CD4-positive, alpha-beta T cell treated with Interleukin-1 beta for 1 hour (primary cell): ENCODE measurements around the gene TMPRSS6.

ENCODE experiments used
- DNase-seq, 2 donors: peaks; one replicate each; pipeline ENCODE4 v3.0.0-alpha.2; 2020 to 2022

Gene TMPRSS6

DNA sequence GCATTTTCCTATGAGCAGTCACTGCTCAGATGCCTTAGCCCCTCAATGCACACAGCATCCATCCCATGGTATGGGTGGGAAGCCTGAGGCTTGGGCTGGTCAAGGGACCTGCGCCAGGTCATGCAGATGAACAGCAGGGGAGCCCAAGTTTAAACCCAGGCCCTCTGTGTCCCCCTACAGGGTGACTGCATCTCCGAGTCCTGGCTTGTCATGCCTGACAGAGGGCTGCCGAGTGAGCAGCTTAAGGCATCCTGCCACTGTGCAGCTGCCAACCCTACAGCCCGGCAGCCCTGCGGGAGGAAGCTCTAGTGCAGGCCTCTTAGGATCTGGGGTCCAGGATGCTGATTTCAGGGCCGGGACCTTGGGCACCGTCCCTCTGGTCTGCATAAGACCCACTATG, 30.2 kb upstream of the TMPRSS6 start:
- no peak for DNase-seq

DNA sequence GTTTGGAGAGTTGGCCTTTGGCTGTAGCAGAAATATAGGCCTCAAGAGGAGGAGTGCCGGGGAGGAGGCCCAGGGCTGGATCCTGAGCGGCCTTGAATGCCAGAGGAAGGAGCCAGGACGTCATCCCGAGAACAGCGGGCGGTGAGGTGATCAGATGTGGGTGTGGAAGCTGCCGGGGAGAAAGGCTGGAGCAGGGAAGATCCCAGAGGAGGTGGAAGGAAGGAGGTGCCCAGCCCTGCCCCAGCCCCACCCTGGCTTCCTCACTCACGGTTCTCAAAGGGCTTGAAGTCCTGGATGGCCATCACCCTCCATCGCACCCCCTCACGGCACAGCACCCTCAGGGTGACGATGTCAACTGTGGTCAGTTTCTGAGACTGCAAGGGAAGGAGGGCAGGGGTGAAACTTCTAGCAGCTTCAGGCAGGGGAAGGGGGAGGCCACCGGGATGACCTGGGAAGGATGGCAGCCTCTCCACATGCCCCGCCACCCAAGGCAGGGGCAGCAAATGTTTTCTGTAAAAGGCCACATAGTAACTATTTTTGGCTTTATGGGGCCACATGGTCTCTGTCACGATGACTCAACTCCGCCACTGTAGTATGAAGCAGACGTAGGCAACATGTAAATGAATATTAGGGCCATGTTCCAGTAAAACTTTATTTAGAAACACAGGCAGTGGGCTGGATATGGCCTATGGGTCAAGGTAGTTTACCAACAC, 29.5 kb upstream of the TMPRSS6 start:
- DNase-seq = no peak

DNA sequence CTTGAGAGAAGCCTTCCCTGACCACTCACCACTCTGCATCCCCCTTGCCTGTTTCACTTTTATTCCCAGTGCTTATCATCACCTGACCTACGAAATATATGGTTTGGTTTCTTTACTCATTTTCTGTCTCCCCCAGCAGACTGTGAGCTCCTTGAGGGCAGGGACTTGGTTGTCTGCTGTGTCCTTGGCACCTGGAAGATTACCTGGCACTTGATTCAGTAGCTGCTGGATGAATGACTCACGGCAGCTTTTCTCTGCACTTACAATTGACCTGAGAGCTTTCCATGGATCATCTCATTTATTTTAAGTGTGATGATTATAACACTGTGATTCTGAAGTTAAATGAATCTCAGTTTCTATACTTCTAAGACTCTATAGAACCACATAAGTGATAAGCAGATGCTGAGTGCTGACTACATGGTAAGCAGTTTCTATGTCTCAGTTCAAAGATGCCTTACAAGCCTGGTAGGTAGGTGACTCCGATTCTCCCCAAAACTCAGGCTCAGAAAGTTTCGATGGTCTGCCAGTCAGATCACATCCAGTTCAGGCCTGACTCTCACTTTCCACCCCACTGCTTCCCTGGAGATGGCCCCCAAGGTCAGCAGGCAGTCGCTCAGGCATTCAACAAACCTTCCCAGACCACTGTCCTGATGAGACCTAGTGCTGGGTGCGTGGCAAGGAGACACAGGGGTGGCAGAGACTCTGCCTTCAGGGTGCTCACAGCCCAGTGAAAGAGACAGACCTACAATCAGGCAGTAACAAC, 28.6 kb upstream of the TMPRSS6 start:
- no peak for DNase-seq

DNA sequence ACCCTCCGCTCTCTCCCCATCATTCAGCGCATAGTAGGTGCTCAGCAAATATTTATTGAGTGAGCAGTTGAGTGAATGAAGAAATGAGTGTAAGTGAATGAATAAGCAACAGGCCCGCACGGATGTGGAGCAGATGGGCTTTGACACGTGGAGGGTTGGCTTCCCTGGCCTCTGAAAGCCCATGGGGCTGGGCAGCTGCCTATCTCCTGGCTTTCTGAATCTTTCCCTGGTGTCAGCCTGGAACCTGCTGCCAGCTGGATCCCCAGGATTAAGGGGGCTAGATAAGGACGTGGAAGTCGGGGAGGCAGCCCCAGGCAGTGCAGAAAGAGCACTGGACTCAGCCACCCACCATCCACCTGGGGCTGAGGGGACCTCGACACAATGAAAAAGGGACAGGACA, 27.6 kb upstream of the TMPRSS6 start:
- no peak for DNase-seq

DNA sequence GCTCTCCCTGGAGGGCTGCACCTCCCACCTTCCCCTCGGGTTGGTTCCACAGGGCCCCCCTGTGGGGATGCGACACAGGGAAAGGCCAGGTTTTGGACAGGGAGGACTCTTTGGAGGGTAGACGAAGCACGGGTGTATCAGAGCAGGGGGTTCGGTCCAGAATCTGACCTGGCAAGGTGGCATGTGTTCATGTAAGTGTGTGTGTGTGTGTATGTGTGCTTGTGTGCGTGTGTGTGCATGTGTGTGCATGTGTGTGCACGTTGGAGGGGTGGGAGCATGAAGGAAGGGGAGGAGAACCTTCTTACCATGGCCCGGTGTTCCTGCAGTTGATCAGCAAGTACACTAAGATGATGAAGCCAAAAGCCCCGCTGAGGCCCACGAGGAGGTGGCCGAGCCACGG, 25.5 kb upstream of the TMPRSS6 start:
- DNase-seq = no peak

DNA sequence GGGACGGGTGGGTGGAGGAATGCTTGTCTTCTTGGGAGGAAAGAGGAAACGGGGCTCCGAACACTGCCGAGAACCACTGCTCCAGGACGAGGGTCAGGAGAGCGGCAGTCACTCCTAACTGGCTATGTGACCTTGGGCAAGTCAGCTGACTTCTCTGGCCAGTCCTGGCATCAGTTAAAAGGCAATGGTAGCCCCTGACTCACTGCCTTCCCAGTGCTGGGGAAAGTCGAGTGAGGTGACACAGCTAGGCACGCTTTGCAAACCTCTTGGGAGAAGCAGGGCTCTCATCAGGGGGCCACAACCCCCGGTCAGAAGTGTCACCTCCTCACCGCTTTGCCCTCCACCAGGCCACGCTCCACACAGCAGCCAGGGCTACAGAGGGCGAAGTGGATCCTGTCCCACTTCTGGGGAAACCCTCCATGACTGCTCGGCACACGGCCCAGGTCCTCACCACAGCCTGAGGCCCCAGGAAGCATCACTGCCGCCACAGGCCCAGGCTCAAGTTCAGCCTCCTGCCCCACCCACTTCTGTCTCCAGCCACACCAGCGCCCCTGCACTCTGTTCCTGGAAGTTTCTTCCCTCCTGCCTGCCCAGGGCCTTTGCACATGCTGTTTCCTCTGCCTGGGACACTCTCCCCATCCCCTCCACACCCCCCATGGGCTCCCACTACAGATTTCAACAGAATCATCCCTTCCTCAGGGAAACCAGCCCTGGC, 23.9 kb upstream of the TMPRSS6 start:
- DNase-seq = no peak

DNA sequence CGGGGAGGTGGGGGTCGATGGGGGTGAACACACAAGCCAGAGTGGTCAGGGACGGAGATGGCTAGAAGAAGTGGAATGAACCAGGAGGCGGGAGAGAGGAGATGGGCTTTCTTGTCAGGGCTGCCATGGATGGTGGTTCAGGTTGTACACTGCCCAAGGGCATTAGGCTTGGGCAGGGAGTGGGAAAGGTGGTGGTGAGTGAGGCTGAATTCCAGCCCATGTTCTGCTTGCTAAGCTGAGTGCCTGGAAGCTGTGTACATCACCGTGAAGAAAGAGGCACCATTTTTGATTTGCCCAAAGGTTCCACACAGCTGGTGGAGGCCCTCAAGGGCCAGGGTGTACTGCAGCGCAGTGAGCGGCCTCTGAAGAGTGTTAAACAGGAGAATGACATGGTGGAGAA, 23.3 kb upstream of the TMPRSS6 start:
- DNase-seq = no peak

DNA sequence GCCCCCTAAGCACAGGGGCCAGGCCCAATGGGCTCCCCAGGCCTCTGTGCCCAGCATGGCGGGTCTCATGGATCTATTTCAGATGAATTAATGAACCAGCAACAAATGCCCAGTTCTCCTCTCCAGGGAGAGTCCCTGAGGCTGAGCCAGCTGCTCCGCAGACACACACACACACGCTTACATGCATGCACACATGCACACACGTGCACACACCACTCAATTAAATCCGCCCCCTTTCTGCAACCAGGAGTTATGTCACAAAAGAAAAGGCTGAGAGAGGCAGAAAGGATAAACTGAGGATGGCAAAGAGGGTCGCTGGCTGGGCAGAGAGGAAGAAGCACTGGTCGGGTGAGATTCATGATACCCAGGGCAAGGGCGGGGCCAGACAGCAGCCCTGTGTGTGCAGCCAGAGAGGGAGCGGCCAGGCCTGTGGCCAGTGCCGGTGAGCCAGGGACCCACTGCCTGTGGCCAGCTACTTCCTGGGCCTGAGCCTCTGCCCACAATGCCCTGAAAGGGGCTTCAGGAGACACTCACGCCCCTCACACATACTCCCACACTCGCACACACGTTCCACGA, 20.4 kb upstream of the TMPRSS6 start:
- DNase-seq = no peak

DNA sequence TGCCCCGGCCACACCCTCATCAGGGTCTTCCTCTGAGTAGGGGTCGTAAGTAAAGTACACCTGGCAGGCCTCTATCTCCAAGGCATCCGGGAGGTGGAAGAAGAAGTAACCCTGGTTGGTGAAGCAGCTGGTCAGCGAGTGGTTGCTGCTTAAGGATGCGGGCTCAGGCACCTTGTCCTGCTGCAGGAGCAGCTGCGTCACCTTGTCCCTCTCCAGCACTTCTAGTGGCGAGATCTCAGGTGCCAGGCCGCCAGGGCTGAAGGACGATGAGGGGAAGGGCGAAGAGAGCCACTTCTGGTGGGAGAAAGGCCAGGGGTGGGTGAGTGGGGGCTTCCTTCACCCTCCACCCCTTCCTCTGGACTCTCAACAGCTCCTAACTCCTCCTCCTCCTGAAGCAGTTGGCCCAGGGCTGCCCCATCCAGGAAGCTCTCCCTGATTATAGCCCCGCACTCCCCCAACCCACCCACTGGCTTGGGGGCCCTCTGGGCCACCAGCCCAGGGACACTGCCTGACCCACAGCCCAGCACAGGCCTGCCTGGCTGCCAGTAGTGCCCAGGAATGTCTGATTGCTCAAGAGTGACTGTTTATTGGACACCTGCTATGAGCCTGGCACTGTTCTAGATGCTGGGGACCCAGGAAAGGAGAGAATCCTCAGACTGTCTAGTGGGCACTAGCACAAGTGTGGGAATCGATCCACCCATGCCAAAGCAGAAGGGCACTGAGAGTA, 19.2 kb upstream of the TMPRSS6 start:
- no peak for DNase-seq

DNA sequence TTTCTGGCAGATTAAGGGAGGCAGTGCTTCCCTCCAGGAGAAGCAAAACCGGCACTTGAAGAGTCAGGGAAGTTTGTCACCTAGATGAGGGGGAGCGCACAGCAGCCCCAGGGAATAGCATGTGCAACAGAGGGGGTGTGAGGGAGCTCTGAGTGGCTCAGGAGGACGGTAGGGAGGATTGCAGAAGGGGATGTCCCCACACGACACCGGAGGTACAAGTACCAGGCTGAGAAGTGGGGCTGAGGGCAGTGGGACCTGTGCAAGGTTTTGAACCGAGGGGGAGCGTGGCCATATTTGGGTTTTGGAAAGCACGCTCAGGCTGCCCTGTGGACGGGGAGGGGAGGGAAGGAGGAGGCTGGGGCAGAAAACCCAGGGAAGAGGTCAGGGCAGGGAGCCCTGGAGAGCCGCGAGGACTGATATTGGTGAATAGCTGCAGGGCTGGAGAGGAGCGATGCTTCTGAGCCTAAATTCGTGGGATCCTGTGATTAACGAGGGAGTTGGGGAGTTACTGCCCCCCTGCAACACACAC, 17.9 kb upstream of the TMPRSS6 start:
- DNase-seq = no peak

DNA sequence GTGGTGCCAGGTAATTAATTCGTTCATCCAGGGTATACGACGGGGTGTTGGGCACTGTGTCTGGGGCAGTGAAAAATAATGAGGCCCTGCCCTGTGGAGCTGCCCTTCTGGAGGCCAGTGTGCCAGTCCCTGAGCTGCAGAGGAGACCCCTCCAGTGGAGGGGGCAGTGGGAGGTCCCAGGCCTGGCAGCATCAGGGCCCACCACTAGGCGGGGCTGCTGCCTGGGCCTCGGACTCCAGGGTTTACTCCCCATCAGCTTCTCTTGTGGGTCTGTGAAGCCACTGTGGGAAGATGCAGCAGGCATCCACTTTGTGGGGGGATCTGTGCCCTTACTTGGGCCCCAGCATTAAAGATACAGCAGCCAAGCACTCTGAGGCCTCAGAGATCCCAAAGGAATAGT, 17.4 kb upstream of the TMPRSS6 start:
- peak in 1 of 2 donors; percentile 13 for DNase-seq

DNA sequence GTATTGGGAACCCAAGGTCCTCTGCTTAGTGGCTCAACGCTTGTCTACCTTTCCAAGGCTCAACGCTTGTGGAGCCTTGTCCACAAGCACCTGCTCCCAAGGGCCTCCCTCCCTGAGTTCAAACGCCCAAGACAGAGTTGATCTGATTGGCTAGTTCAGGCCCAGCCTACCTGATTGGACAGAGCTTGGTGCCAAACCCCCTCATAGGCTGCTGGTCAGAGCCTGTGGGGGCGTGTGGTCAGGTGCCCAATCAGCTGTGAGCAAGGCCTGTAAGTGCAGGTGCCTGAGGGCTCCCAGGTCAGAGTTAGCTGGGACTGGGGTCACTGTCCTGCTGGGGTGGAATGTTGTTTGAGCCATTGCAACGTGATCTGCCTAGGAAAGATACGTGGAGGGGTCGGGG, 16.9 kb upstream of the TMPRSS6 start:
- DNase-seq = no peak

DNA sequence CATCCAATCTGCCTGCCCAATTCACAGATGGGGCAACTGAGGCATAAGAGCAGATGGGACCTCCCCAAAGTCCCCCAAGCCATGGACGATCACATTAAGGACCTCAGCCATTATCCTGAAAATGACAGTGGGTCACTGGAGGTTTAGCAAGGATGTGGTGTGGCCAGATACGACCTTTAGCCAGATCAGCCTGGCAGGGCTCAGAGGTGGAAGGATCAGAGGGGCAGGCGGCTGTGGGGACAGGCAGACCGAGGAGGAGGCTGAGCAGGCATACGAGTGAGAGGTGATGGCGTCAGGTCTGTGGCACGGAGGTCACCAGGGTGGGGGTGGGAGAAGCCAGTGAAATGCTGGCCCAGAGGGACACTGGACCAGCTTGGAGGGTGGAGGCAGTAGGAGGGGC, 14.1 kb upstream of the TMPRSS6 start:
- no peak for DNase-seq

DNA sequence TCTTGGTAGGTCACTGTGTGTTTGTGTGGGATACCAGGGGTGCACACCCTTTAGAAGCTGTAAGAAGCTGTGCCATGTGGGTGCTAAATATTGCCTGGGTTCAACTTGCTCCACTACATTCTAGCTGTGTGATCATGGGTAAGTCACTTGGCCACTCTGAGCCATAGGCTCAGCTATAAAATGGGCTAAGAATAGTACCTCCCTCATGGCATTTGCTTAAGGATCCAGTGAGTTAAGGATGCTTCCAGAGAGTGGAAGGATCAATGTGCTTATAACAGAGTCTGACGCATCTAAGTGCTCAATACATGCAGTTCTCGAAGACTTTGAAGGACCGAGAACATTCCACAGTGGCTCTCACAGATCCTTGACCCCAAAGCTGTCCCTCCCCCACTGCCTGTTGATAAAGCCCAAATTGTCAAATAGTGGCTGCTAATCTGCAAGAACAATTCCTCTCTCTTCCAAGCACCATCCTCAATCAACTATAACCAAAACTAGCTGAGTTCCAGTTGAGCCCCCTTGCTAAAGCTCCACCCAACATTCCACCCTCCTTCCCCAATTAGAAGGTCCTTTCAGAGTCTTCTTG, 13.2 kb upstream of the TMPRSS6 start:
- no peak for DNase-seq

DNA sequence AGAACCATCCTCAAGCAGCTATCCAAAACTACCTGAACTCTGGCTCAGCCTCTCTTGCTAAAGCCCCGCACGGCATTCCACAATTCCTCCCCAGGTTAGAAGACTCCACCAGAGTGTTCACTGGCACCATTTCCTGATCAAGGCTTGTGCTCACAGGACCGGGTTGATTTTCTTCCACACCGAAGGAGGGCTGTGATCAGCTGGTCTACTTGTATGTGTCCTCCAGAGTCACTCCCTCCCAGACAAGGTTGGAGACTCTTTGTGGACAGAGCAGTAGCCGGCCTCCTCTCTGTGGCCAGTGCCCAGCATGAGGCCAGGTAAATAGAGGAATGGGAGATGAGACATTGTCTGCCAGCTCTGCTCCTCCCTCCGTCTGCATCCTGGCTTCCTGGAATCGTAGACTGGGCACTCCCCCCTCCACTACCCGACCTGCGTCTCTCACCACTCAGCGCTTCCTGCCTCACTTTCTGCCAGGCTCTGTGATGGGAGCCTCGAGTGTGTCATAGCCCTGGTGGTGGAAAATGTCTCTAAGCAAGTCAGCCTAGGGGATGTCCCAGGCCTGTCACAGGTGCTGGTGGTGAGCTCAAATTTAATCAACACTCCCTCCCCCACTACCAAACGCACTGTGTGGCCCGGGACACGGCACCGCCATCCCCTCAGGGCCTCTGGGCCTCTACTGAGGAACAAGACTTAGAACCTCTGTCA, 12.5 kb upstream of the TMPRSS6 start:
- DNase-seq = peak; percentile 95

DNA sequence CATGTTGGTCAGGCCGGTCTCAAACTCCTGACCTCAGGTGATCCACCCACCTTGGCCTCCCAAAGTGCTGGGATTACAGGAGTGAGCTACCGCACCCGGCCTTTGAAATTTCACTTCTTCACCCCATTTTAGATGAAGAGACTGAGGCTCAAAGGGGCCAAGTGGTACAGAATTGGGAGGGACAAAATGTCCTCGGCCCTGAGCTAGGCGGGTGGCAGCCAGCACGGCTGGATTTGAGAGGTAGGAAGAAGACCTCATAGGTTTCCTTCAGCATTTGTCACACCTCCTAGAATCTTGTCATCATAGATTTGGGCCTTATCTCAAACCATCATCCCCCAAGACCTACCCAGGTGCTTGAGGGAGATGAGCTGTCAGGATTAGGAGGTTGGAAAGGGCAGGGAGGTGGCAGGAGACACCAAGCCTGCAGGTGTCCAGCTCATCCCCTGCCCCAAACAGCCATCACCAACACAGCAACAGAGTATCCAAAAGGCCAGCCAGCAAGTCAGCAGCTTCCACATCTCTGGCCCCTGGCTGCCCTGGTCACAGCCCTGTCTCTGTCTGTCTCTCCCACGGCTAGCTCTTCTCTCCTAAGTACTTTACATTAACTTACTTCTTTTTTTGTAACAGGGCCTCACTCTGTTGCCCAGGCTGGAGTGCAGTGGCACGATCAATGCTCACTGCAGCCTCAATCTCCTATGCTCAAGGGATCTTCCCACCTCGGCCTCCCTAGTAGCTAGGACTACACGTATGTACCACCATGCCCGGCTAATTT, 11.2 kb upstream of the TMPRSS6 start:
- no peak for DNase-seq

DNA sequence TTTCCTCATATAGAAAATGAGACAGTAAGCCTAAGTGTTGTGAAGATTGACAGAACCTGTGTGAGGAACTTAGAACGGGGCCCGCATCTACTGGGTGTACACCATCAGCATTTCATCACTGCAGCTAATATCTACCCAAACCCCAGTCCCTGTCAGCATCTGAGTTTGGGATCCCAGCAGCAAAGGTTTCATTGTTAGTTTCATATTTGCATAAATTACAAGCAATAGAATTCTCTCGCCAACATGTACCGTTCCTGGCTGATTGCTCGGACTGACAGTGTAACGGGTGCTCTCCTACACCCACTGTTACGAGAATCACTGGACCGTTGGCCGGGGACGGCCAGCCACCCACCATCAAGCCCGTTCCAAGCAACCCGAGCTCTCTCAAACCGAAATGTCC, 10.4 kb upstream of the TMPRSS6 start:
- no peak for DNase-seq

DNA sequence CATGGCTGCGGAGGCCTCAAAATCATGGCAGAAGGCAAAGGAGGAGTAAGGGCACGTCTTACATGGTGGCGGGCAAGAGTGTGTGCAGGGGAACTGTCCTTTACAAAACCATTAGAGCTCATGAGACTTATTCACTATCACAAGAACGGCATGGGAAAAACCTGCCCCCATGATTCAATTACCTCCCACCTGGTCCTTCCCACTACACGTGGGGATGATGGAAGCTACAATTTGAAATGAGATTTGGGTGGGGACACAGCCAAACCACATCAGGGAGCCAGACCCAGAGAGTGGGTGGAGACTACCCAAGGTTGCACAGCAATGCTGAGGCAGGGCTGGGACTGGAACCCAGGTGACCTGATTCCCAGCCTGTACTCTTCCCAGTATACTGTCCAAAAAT, 8.6 kb upstream of the TMPRSS6 start:
- DNase-seq = no peak

DNA sequence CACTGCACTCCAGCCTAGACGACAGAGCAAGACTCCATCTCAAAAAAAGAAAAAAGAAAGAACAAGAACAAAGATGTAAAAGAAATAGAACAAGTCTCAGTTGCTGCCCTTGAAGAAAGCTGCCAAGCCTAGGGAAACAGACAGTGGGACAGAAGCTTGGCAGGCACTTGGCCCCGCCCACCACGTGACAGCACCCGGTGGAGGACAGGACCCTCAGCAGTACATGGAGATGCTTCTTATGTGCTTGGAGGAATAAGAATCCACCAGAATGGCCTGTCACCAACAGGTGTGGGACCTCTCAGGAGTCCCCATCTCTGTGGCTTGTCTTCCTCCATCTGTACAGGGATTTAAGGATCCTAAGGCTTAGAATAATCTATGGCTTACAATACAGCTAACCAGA, 7.6 kb upstream of the TMPRSS6 start:
- no peak for DNase-seq

DNA sequence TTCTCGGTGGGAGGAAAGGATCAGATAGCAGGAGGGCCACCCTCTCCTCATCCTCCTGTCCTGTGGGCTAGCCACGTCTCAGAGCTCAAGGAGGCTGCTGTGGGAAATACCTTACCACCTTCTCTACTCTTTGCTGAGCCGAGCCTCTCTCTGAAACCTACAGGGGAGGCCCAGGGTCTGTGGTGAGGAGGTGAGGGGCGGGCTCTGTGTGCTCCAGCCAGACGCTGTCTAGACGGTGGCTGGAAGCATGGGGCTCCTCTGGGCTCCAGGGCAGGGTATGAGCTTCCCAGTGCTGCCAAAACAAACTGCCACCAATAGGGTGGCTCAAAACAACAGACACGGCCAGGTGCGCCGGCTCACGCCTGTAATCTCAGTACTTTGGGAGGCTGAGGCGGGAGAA, 5.5 kb upstream of the TMPRSS6 start:
- no peak for DNase-seq

DNA sequence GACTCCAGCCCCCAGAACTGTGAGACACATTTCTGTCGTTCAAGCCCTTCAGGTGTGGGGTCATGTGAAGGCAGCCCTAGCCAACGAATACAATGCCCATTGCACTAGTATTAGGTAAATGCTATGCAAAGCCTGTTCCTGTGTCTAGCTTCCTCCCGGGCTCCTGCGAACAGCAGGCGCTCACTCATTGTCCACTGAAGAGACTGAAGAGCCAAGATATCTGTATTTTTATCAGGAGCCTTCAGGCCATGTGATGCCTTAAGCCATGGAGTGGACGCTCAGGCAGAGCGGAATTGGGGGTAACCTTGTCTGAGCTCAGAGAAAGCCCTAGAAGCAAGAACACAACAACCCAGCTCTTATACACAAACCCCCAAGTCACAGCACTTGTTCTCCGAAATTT, 4.2 kb upstream of the TMPRSS6 start:
- DNase-seq = no peak
